Left ventricle myocardium inferior (tissue), 1 donor: ENCODE data around the gene TBL3. TPM values are rescaled to one million over a fixed set of nuclear protein-coding genes. Genes with fewer than 3 reads are reported as not detected.

ENCODE experiments used
- DNase-seq: peaks from one replicate; pipeline ENCODE4 v3.0.0-alpha.2; 2020
- H3K27ac ChIP-seq: fragments of 200-600 bp; replicated peaks from 2 replicates; pipeline ENCODE4 v1.8.0; 2021
- H3K27me3 ChIP-seq: fragments of 200-600 bp; 2 replicates; pipeline ENCODE4 v1.8.0; 2021; ENCODE audit warnings: low read depth
- H3K36me3 ChIP-seq: fragments of 200-600 bp; 2 replicates; pipeline ENCODE4 v1.8.0; 2021
- H3K4me1 ChIP-seq: fragments of 200-600 bp; 2 replicates; pipeline ENCODE4 v1.8.0; 2021
- H3K4me3 ChIP-seq: fragments of 200-600 bp; 2 replicates; pipeline ENCODE4 v1.8.0; 2021; ENCODE audit warnings: mild to moderate bottlenecking, moderate library complexity
- H3K9me3 ChIP-seq: fragments of 200-600 bp; replicated peaks from 2 replicates; pipeline ENCODE4 v1.8.0; 2021
- intact Hi-C: fragments of 100-400 bp; cut with micrococcal nuclease; formaldehyde crosslinking; loops from one replicate; pipeline ENCODE4 v1.11.0; 2022
- total RNA-seq: library from RNA; stranded (reverse); fragmentation: NEBNext Ultra II Directional; extraction: Animal tissue kit (Norgen Biotek cat#: 25700); gene quantifications from one replicate; pipeline ENCODE4 v1.2.1, GENCODE V29; 2021
- TF ChIP-seq, protein P1 (sequence below): fragments of 200-600 bp; IDR thresholded peaks from 2 replicates; pipeline ENCODE4 v1.8.0; 2021; ENCODE audit warnings: antibody characterized with exemption, mild to moderate bottlenecking, borderline replicate concordance
- donor health status: DM: no; HTN: yes; CAD: no; lungs with severe emphysema.

Gene TBL3
- total RNA-seq, 1 donor from 2014 or later, result 22.6 TPM

DNA sequence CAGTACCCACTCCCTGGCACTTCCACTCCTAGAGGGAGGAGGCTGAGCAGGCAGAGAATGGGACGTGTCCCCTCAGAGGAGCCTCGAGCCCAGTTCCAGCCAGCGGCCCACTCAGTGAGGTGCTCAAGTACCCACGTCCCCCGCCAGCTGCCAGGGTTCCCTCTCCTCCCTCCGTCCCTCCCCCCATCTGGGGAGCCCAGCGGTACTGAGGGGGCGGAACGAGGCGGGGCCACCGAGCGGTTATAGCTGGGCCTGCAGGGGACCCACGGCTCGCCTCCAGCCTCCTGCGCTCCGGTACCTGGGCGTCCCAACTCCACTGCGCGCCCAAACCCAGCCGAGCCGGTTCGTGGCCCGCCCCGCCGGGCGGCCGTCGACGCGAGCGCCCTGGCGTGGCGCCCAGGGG is 47.7 kb downstream of the TBL3 start, which contains the start of gene NPW:
Gene NPW, plus strand, starts transcription at position 268 of the 403 bp plus-strand sequence.
- intact Hi-C loops, result no loop called here
- H3K9me3 ChIP-seq, result no peaks in the 10 kb centered on the region
- no peak within 1 kb of the TSS for H3K27ac ChIP-seq
- TF ChIP-seq, protein P1, sequence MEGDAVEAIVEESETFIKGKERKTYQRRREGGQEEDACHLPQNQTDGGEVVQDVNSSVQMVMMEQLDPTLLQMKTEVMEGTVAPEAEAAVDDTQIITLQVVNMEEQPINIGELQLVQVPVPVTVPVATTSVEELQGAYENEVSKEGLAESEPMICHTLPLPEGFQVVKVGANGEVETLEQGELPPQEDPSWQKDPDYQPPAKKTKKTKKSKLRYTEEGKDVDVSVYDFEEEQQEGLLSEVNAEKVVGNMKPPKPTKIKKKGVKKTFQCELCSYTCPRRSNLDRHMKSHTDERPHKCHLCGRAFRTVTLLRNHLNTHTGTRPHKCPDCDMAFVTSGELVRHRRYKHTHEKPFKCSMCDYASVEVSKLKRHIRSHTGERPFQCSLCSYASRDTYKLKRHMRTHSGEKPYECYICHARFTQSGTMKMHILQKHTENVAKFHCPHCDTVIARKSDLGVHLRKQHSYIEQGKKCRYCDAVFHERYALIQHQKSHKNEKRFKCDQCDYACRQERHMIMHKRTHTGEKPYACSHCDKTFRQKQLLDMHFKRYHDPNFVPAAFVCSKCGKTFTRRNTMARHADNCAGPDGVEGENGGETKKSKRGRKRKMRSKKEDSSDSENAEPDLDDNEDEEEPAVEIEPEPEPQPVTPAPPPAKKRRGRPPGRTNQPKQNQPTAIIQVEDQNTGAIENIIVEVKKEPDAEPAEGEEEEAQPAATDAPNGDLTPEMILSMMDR, result no peak
- H3K27me3 ChIP-seq, result peaks cover 63% of the 10 kb centered on the region
- H3K4me1 ChIP-seq, result peaks cover 35% of the 10 kb centered on the region
- H3K4me3 ChIP-seq, result peak within 1 kb of the TSS; percentile 29
- DNase-seq, result no peak
- H3K36me3 ChIP-seq, result no peaks in the 10 kb centered on the region

GRCh38 chr16:2019921-2020831 is 48.3 kb downstream of the TBL3 start:
- no peak for DNase-seq
- TF ChIP-seq, protein P1, result no peak
- no peaks in the 10 kb centered on the region for H3K9me3 ChIP-seq
- no peaks in the 10 kb centered on the region for H3K36me3 ChIP-seq
- H3K27me3 ChIP-seq, result peaks cover 63% of the 10 kb centered on the region
- H3K4me3 ChIP-seq, result peak overlapping the region; percentile 29
- intact Hi-C loops, result loop anchor here (10.0 kb wide), 1 partner anchor 125 kb away; the partner anchor contains the start of gene RAB26
- no peak overlapping the region for H3K27ac ChIP-seq
- peaks cover 41% of the 10 kb centered on the region for H3K4me1 ChIP-seq

DNA sequence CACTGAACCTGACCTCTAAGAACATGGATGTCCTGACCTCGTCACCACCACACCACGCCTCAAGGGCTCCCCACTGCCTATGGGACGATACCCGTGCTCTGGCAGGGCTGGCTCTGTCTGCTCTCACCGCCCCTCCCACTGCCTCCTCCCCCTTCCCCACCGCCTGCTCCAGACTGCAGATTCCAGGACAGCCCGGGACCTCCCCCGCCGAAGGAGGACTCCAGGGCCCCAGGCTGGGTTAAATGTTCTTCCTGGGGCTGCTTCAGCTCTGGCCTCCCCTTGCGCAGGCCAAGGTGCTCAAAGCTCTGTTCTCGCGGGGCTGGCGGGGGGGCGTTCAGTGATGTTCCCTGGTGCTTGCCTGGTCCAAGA is 50.9 kb downstream of the TBL3 start:
- peak overlapping the region; percentile 98 for H3K27ac ChIP-seq
- no peak for DNase-seq
- peaks cover 64% of the 10 kb centered on the region for H3K4me1 ChIP-seq

DNA sequence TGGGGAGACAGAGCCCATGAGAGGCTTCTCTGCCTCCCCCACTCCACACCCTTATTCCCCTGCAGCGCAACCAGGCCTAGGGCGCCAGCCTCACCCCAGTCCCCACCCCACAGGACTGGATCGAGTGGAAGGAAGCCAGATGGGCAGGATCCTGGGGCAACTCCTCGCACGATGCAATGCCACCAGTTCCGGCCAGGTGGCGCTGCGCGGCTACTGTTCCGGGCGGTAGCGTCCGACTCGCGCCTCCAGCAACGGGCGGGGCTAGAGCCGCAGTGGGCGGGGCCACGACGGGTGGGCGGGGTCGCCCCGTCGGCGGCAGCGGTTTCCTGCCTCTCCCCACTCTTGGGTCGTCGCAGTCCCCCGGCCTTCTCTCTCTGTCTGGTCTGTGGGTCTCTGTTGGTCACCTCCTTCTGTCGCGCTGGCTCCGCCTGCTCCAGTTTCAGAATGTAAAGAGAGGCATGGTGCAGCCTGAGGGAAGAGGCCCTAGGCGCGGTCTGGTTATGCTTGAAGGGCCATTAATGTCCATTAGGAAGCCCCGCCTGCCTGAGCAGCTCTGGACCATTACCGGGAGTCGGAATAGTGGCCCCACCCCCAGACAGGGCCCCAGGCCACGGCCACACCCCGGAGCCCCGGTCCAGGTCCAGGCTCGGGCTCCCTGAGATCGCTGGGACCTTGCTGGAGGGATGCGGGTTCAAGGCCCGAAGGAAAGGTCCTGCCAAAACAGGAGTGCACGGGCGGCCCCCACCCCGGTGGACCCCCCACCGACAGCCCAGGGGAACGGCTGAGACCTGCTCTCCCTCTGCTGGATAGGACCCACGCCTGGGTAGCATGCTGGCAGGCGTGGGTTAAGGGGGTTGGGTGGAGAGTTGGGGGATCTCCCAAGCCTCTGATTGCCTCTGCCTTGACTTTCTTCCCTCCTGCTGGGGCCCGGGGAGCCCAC is 51.5 kb downstream of the TBL3 start:
- peaks cover 70% of the 10 kb centered on the region for H3K4me1 ChIP-seq
- DNase-seq, result peak; percentile 94
- no peaks in the 10 kb centered on the region for H3K36me3 ChIP-seq
- no peaks in the 10 kb centered on the region for H3K9me3 ChIP-seq
- H3K27me3 ChIP-seq, result peaks cover 44% of the 10 kb centered on the region
- TF ChIP-seq, protein P1, result peak; percentile 97
- intact Hi-C loops, result loop anchor here (10.0 kb wide), 1 partner anchor 121 kb away; the partner anchor contains the start of gene RAB26
- H3K4me3 ChIP-seq, result peak overlapping the region; percentile 60
- peak overlapping the region; percentile 98 for H3K27ac ChIP-seq

More for the DNA sequence above, 50.9 kb downstream of the TBL3 start:
- Histone ChIP-seq H3K36me3 (no peaks in the 10 kb centered on the region), H3K4me3 (peak overlapping the region; percentile 60), H3K27me3 (peaks cover 50% of the 10 kb centered on the region), H3K9me3 (no peaks in the 10 kb centered on the region)
- intact Hi-C loops, result loop anchor here (10.0 kb wide), 1 partner anchor 122 kb away; the partner anchor contains the start of gene RAB26
- TF ChIP-seq, protein P1, result no peak

- H3K4me3 ChIP-seq, result peak overlapping the region; percentile 60
- no peaks in the 10 kb centered on the region for H3K9me3 ChIP-seq
- TF ChIP-seq, protein P1, result no peak
- H3K36me3 ChIP-seq, result no peaks in the 10 kb centered on the region
- H3K4me1 ChIP-seq, result peaks cover 77% of the 10 kb centered on the region
- peaks cover 37% of the 10 kb centered on the region for H3K27me3 ChIP-seq
- DNase-seq, result peak; percentile 17
- H3K27ac ChIP-seq, result peak overlapping the region; percentile 98
- intact Hi-C loops, result loop anchor here (10.0 kb wide), 1 partner anchor 121 kb away; the partner anchor contains the start of gene RAB26
These were observed 52.2 kb downstream of the TBL3 start for GRCh38 chr16:2024032-2024420.
